Osteocyte (in vitro differentiated cells): ENCODE results near the gene CADM2. TPM values are rescaled to one million over a fixed set of nuclear protein-coding genes. Genes with fewer than 3 reads are reported as not detected.
"Not testable (repeated sequence)": the region's sequence is repeated elsewhere in the genome, so short reads cannot be mapped to it uniquely, and the experiment has no call there.

ENCODE experiments used
- DNase-seq: peaks from one replicate; pipeline ENCODE4 v3.0.0; 2021; ENCODE audit warnings: mixed read lengths; ENCODE audit not compliant: unreplicated experiment; ENCODE audit errors: extremely low spot score
- H3K27ac Mint-ChIP-seq: one replicate; pipeline ENCODE4 v1.8.0; 2021; ENCODE audit warnings: mild to moderate bottlenecking, mixed read lengths; ENCODE audit not compliant: unreplicated experiment
- H3K27me3 Mint-ChIP-seq: one replicate; pipeline ENCODE4 v1.8.0; 2021; ENCODE audit warnings: mixed read lengths; ENCODE audit not compliant: unreplicated experiment
- H3K36me3 Mint-ChIP-seq: one replicate; pipeline ENCODE4 v1.8.0; 2021; ENCODE audit warnings: mixed read lengths; ENCODE audit not compliant: unreplicated experiment
- H3K4me1 Mint-ChIP-seq: one replicate; pipeline ENCODE4 v1.8.0; 2021; ENCODE audit warnings: mixed read lengths; ENCODE audit not compliant: unreplicated experiment
- H3K4me3 Mint-ChIP-seq: one replicate; pipeline ENCODE4 v1.8.0; 2021; ENCODE audit warnings: mild to moderate bottlenecking, moderate library complexity, mixed read lengths; ENCODE audit not compliant: unreplicated experiment
- H3K9me3 Mint-ChIP-seq: one replicate; pipeline ENCODE4 v1.8.0; 2021; ENCODE audit warnings: mixed read lengths; ENCODE audit not compliant: unreplicated experiment
- total RNA-seq: library from RNA; stranded (reverse); gene quantifications from 2 replicates; pipeline ENCODE4 v1.2.1, GENCODE V29; 2021
- TF ChIP-seq, protein P1 (sequence below): fragments of 200-600 bp; sonication (generic); IDR thresholded peaks from 2 replicates; pipeline ENCODE4 v1.5.0; 2021; ENCODE audit warnings: antibody characterized with exemption, mild to moderate bottlenecking, moderate library complexity

CADM2 gene
- total RNA-seq, 1 donor from 2014 or later: 1.5 TPM

DNA sequence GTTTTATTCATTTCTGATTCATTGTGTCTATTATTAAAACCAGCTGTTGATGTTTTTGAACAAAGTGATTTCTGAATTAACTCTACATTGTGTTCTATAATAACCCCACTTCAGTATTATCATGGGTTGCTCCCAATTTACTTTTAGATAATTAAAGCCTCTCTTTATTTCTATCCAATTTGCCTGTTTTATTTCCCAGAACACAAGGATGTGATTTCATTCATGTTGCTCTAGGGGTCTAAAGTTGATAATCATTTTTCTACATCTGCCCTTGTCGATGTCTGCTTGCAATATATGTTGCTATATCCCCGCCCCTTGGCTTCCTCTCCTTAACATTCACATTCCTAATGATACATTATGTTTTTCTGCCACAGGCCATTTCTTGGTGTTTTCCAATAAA is 747.3 kb downstream of the CADM2 start:
- Mint-ChIP-seq H3K4me1 (no peaks in the 10 kb centered on the region), H3K27ac (no peak overlapping the region), H3K36me3 (no peaks in the 10 kb centered on the region), H3K9me3 (no peaks in the 10 kb centered on the region), H3K4me3 (no peak overlapping the region), H3K27me3 (no peaks in the 10 kb centered on the region)
- TF ChIP-seq, protein P1, sequence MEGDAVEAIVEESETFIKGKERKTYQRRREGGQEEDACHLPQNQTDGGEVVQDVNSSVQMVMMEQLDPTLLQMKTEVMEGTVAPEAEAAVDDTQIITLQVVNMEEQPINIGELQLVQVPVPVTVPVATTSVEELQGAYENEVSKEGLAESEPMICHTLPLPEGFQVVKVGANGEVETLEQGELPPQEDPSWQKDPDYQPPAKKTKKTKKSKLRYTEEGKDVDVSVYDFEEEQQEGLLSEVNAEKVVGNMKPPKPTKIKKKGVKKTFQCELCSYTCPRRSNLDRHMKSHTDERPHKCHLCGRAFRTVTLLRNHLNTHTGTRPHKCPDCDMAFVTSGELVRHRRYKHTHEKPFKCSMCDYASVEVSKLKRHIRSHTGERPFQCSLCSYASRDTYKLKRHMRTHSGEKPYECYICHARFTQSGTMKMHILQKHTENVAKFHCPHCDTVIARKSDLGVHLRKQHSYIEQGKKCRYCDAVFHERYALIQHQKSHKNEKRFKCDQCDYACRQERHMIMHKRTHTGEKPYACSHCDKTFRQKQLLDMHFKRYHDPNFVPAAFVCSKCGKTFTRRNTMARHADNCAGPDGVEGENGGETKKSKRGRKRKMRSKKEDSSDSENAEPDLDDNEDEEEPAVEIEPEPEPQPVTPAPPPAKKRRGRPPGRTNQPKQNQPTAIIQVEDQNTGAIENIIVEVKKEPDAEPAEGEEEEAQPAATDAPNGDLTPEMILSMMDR: no peak
- no peak for DNase-seq

DNA sequence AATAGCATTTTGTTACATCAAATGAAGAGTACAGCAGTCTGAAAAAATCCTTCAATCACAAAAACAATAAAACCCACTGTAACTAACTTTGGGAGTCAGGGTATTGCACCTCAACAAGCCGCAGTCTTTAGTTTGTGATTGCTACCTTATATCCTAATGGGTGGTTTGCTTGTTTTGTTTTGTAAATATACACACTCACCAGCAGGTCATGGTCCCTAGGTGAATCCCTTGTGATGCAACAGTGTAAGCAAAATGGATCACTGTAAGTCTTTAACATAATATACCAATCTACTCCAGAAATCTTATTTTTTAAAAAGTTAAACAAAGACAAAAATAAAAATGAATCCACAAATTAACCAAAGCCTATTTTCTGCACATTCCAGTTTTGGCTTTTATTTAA is 749.5 kb downstream of the CADM2 start:
- H3K27ac Mint-ChIP-seq, H3K36me3 Mint-ChIP-seq, H3K9me3 Mint-ChIP-seq, DNase-seq, H3K27me3 Mint-ChIP-seq, H3K4me1 Mint-ChIP-seq, H3K4me3 Mint-ChIP-seq: not testable (repeated sequence)

DNA sequence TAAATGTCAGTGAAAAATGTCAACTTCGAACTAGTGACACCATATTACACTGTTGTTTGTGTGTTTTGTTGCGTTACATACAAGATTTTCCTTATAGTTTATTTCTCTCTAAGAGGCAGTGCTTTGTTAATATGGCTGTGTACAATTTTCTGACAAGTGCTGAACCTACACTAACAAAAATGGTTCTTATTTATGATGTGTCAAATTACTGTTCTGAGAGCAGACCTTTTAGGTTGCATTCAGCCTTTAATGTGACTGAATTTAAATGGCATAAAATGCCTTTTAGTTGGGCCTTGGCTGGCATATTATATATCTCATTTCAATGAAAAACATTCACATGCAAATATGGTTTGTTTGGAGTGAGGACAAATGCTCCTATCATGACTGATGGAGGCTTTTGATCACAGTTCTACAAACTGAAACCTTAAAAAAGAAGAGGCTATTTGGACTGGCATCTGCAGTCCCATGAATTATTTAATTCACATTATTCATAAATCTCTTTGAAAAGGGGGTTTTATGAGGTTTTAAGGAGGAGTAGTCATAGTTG is 750.6 kb downstream of the CADM2 start:
- Mint-ChIP-seq H3K36me3 (no peaks in the 10 kb centered on the region), H3K4me1 (no peaks in the 10 kb centered on the region), H3K9me3 (no peaks in the 10 kb centered on the region), H3K27me3 (no peaks in the 10 kb centered on the region), H3K4me3 (no peak overlapping the region), H3K27ac (no peak overlapping the region)
- DNase-seq: no peak
- TF ChIP-seq, protein P1: no peak

DNA sequence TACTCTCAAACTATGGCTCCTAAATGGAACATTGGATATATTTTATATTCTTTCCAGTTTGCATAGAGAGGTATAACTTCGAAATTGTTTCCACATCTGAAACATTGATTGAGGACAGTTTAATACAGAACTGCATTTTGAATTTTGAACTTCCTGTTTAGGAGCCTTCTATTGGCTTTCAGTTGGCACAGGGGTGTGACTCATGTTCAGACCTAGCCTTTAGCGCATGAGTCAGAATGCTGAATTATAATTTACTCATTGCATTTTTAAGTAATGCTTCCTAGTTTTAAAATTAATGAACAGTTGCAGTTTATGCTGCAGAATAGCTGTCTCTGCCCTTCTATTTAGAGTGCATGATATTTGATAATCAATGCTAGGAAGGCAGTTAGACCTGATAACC is 751.7 kb downstream of the CADM2 start:
- no peaks in the 10 kb centered on the region for H3K27me3 Mint-ChIP-seq
- TF ChIP-seq, protein P1: no peak
- H3K4me3 Mint-ChIP-seq: no peak overlapping the region
- no peaks in the 10 kb centered on the region for H3K9me3 Mint-ChIP-seq
- DNase-seq: no peak
- no peaks in the 10 kb centered on the region for H3K36me3 Mint-ChIP-seq
- H3K27ac Mint-ChIP-seq: no peak overlapping the region
- H3K4me1 Mint-ChIP-seq: no peaks in the 10 kb centered on the region

DNA sequence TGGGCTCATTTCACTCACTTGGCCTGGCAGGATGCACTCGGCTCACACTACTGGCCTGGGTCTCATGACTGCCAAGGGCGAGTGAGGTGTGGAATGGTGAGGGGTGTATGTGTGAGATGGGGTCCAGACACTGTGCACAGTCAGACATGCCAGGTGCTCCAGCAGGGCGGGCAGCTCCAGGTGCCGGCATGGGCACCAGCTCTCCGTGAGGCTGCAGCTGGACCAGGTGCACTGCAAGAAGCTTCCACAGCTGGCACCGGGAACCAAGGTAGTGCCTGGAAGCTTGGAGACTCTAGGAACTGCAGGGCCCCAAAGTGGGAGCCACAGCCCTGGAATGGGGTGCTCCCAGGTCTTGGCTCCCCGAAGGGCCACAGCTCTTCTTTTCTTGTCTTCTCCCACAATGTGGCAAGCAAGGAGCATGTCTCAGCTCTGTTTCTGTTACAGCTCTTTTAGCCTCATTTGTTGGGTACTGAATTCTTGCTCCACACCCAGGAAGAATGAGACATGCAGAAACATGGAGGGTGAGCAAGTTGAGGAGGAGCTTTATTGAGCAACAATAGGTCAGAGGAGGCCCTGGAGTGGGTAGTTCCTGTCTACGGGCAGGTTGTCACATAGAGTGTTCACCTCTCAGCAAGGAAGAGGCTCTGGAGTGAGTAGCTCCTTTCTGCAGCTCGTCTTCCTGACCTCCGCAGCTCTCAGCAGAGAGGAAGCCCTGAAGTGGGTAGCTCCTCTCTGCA is 762.8 kb downstream of the CADM2 start:
- H3K36me3 Mint-ChIP-seq: no peaks in the 10 kb centered on the region
- H3K4me3 Mint-ChIP-seq: no peak overlapping the region

More for the DNA sequence above, 762.8 kb downstream of the CADM2 start:
- TF ChIP-seq, protein P1: no peak
- Mint-ChIP-seq H3K27me3 (peaks cover 5% of the 10 kb centered on the region), H3K27ac (no peak overlapping the region), H3K9me3 (no peaks in the 10 kb centered on the region), H3K4me1 (no peaks in the 10 kb centered on the region)
- no peak for DNase-seq
